ENCODE measurements around the gene EXD3. TPM values are rescaled to one million over a fixed set of nuclear protein-coding genes. Genes with fewer than 3 reads are reported as not detected.

Gene EXD3
- total RNA-seq, 1 experiment from 2014 or later = 15.3 TPM

DNA sequence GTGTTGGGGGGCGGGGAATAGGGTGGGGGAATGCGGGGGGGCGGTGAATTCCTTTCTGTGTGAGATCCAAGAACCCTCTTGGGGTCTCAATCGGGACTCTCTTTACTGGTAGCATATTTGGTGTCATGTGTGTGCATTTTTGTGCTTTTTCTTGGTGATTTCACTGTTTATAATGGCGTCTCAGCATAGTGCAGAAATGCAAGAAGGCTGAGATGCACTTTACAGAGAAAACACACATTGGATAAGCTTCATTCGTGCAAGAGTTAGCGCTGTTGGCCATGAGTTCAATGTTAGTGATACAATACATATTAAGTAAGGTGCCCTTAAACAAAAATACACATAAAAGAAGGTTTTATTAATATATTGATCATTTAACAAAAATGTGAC is 19.0 kb upstream of the EXD3 start:
- H2AK5ac ChIP-seq (ENCODE audit: insufficient read length, low read length) = no peak overlapping the region
- H2BK12ac ChIP-seq (ENCODE audit: insufficient read length, low read depth, low read length) = no peak overlapping the region
- no peak overlapping the region for H3K14ac ChIP-seq (ENCODE audit: insufficient read depth, low read length)
- H3K79me2 ChIP-seq (ENCODE audit: insufficient read depth, low read length) = no peaks in the 10 kb centered on the region
- H2BK5ac ChIP-seq (ENCODE audit: insufficient read length, low read length) = no peak overlapping the region
- H3K79me1 ChIP-seq (ENCODE audit: insufficient read depth, low read depth, low read length, poor library complexity, severe bottlenecking) = no peaks in the 10 kb centered on the region
- no CpG with 5 or more reads among the region's 7 CpGs for WGBS (ENCODE audit: extremely low coverage, insufficient read length, low lambda C conversion rate)
- H3K27me3 Mint-ChIP-seq (ENCODE audit: low read depth) = peaks cover 20% of the 10 kb centered on the region
- H2AFZ ChIP-seq (ENCODE audit: low read length) = no peak overlapping the region
- H3K18ac ChIP-seq (ENCODE audit: insufficient read length, low read depth, low read length) = no peak overlapping the region
- no peaks in the 10 kb centered on the region for H3K9me3 ChIP-seq (ENCODE audit: control insufficient read depth, low read depth, low read length)
- H3K23me2 ChIP-seq (ENCODE audit: insufficient read length, low read depth, low read length, poor library complexity, severe bottlenecking) = no peaks in the 10 kb centered on the region
- no peak overlapping the region for H3K23ac ChIP-seq (ENCODE audit: insufficient read length, low read depth, low read length)
- 0 out of 5 replicates have a peak, but pooled peaks cover 0 to 1% of the 10 kb centered on the region in 2 experiments for H3K9me3 Mint-ChIP-seq
- no peak overlapping the region for H4K5ac ChIP-seq (ENCODE audit: insufficient read length, low read depth, low read length)
- no peak overlapping the region for H4K8ac ChIP-seq (replicated peaks; ENCODE audit: insufficient read length, low read depth, low read length)
- TF ChIP-seq, protein P1, sequence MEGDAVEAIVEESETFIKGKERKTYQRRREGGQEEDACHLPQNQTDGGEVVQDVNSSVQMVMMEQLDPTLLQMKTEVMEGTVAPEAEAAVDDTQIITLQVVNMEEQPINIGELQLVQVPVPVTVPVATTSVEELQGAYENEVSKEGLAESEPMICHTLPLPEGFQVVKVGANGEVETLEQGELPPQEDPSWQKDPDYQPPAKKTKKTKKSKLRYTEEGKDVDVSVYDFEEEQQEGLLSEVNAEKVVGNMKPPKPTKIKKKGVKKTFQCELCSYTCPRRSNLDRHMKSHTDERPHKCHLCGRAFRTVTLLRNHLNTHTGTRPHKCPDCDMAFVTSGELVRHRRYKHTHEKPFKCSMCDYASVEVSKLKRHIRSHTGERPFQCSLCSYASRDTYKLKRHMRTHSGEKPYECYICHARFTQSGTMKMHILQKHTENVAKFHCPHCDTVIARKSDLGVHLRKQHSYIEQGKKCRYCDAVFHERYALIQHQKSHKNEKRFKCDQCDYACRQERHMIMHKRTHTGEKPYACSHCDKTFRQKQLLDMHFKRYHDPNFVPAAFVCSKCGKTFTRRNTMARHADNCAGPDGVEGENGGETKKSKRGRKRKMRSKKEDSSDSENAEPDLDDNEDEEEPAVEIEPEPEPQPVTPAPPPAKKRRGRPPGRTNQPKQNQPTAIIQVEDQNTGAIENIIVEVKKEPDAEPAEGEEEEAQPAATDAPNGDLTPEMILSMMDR (conservative IDR thresholded peaks at IDR 0.05) = no peak
- no peak overlapping the region for H3K9ac ChIP-seq (ENCODE audit: extremely low read depth, insufficient read length, low read length)
- H3K36me3 Mint-ChIP-seq (ENCODE audit: insufficient read depth in 1 of 3, low read depth in 3 of 3) = no peaks in the 10 kb centered on the region
- no peak overlapping the region for H3K56ac ChIP-seq (ENCODE audit: insufficient read length, low read depth, low read length)
- peak overlapping the region; percentile 85 for H3K4me2 ChIP-seq (ENCODE audit: insufficient read depth, insufficient read length, low read length)
- H2BK120ac ChIP-seq (ENCODE audit: low read depth, low read length, poor library complexity, severe bottlenecking) = no peak overlapping the region
- no peak overlapping the region for H3T11ph ChIP-seq (ENCODE audit: low read length)
- H4K20me1 ChIP-seq (ENCODE audit: control insufficient read depth, insufficient read depth, insufficient read length) = no peaks in the 10 kb centered on the region
- no peak overlapping the region for H4K91ac ChIP-seq (ENCODE audit: insufficient read length, low read depth, low read length)
- H2BK20ac ChIP-seq (ENCODE audit: low read depth, low read length, poor library complexity, severe bottlenecking) = no peak overlapping the region
- H3K4ac ChIP-seq (ENCODE audit: low read depth, low read length) = no peak overlapping the region
- no peak for DNase-seq
- no peaks in the 10 kb centered on the region for H3K4me1 ChIP-seq (ENCODE audit: insufficient read depth, low read length)
- no peak overlapping the region for H2BK15ac ChIP-seq (ENCODE audit: low read depth, low read length)
- H3K4me3 Mint-ChIP-seq = peak overlapping the region; percentile 58 to 85
- no peaks in the 10 kb centered on the region for H3K27me3 ChIP-seq (ENCODE audit: insufficient read depth, low read length)
- H3K4me1 Mint-ChIP-seq = peaks cover 7 to 12% of the 10 kb centered on the region in 2 experiments
- H3K27ac ChIP-seq (ENCODE audit: insufficient read length, low read depth, low read length) = no peak overlapping the region
- no peak overlapping the region for H3K27ac Mint-ChIP-seq
